GM19238 (cell line): ENCODE results near the gene FLYWCH2.
"Not testable (repeated sequence)": the region's sequence is repeated elsewhere in the genome, so short reads cannot be mapped to it uniquely, and the experiment has no call there.

ENCODE experiments used
- DNase-seq: peaks from one replicate; pipeline ENCODE4 v3.0.0; 2011; ENCODE audit warnings: low spot score; ENCODE audit not compliant: insufficient read length

FLYWCH2 gene

DNA sequence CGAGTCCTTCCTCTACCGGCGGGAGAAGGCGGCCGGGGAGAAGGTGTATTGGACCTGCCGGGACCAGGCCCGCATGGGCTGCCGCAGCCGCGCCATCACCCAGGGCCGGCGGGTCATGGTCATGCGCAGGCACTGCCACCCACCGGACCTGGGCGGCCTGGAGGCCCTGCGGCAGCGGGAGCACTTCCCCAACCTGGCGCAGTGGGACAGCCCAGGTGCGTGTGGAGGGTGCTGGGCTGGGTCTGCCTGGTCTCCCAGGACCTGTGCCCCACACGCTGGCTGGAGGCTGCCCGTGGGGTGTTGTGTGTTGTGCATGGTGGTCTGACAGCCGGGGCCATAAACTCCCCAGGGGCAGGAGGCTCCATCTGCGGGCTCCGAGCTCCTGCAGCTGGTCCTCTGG, 54.2 kb downstream of the FLYWCH2 start:
- no peak for DNase-seq

DNA sequence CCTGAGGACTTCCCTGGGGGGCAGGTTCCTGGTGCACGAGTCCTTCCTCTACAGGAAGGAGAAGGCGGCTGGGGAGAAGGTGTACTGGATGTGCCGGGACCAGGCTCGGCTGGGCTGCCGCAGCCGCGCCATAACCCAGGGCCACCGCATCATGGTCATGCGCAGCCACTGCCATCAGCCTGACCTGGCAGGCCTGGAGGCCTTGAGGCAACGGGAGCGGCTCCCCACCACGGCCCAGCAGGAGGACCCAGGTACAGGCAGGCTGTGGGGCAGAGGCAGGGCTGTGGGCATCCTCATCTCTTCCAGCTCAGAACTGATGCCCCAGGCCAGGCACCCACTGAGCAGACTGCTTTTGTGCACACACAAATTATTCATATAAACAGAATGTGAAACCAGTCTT, 55.2 kb downstream of the FLYWCH2 start:
- DNase-seq = no peak

DNA sequence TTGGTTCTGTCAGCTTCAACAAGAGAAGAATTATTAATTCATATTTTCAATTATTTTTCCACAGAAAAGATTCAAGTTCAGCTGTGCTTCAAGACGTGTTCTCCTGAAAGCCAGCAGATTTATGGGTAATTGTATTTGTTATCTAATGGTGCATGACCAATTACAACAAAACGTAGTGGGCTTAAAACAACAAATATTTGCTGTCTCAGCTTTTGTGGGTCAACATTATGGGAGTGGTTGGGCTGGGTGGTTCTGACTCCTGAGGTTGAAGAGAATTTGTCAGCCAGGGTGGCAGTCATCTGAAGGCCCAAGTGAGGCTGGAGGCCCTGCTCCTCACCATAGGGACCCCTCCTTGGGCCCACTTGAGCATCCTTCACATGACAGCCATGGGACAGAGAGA, 57.0 kb downstream of the FLYWCH2 start:
- no peak for DNase-seq

DNA sequence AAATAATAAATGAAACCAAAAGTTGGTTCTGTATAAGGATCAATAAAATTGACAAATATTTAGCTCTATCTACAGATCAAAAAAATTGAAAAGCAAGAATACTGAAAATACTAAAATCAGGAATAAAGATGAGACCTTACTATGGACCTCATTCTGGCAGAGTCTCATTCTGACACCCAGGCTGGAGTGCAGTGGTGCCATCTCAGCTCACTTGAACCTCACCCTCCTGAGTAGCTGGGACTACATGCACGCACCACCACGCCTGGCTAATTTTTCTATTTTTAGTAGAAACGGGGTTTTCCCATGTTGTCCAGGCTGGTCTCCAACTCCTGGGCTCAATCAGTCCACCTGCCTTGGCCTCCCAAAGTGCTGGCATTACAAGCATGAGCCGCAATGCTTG, 59.0 kb downstream of the FLYWCH2 start:
- no peak for DNase-seq

DNA sequence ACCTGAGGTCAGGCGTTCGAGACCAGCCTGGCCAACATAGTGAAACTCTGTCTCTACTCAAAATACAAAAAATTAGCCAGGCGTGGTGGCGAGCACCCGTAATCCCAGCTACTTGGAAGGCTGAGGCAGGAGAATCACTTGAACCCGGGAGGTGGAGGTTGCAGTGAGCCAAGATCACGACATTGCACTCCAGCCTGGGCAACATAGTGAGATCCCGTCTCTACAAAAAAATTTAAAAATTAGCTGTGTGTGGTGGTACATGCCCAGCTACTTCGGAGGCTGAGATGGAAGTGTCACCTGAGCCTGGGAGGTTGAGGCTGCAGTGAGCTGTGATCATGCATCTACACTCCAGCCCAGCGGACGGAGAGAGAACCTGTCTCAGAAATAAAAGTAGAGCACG, 60.7 kb downstream of the FLYWCH2 start:
- DNase-seq = not testable (repeated sequence)

DNA sequence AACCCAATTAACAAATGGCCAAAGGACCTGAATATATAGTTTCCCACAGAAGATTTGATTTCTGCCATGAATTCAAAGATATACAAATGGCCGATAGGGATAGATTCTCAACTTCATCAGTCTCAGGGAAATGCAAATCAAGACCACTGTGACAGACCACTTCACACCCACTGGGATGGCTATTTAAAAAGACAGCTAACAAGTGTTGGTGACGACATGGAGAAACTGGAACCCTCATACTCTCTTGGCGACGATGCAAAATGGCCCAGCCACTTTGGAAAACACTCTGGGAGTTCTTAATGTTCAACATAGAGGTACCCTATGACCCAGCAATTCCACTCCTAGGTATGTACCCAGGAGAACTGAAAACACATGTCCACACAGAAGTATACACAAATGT, 63.6 kb downstream of the FLYWCH2 start:
- DNase-seq = no peak
